H1 (cell line): Measurements from ENCODE around the gene DTWD2. TPM values are rescaled to one million over a fixed set of nuclear protein-coding genes. Genes with fewer than 3 reads are reported as not detected.

Source experiments
- CTCF ChIA-PET: fragments of 300-600 bp; sonication (Branson Sonifier 250); formaldehyde crosslinking; loops from one replicate; lab custom pipeline; 2021; ENCODE audit not compliant: partially characterized antibody; lab: Charles Lee
- POLR2A ChIA-PET: fragments of 300-600 bp; sonication (Branson Sonifier 250); formaldehyde crosslinking; loops from one replicate; lab custom pipeline; 2021; ENCODE audit warnings: inconsistent platforms; ENCODE audit not compliant: partially characterized antibody; lab: Charles Lee
- DNase-seq, 2 experiments: peaks; one replicate each; pipeline versions ENCODE4 v3.0.0 to v3.0.0-alpha.2; 2010 to 2022; ENCODE audit warnings: low spot score in 2 of 2, low read depth in 1 of 2, mixed read lengths in 1 of 2
- FAIRE-seq: peaks from 2 replicates; lab custom pipeline; 2011; peaks lifted over from hg19 to GRCh38; lab: Jason Lieb, UNC
- H2AFZ ChIP-seq: 2 replicates; pipeline ENCODE4 v1.8.1; 2012; ENCODE audit warnings: low read length, inconsistent platforms
- H2AK5ac ChIP-seq: 2 replicates; pipeline ENCODE4 v1.6.1; 2013; ENCODE audit warnings: low read depth, low read length
- H2BK120ac ChIP-seq: replicated peaks from 2 replicates; pipeline ENCODE3; 2013; ENCODE audit warnings: low read depth, low read length, inconsistent platforms
- H2BK12ac ChIP-seq: 2 replicates; pipeline ENCODE4 v1.6.1; 2013; ENCODE audit warnings: low read depth, low read length
- H2BK15ac ChIP-seq: 2 replicates; pipeline ENCODE4 v1.6.1; 2013; ENCODE audit warnings: low read length
- H2BK20ac ChIP-seq: 2 replicates; pipeline ENCODE4 v1.6.1; 2013; ENCODE audit warnings: low read length
- H2BK5ac ChIP-seq: 2 replicates; pipeline ENCODE4 v1.6.1; 2013; ENCODE audit warnings: low read depth, low read length
- H3K14ac ChIP-seq: 2 replicates; pipeline ENCODE4 v1.6.1; 2013; ENCODE audit warnings: inconsistent platforms; ENCODE audit not compliant: insufficient read length
- H3K18ac ChIP-seq: 2 replicates; pipeline ENCODE4 v1.6.1; 2013; ENCODE audit warnings: low read length; ENCODE audit errors: extremely low read depth
- H3K23ac ChIP-seq: 2 replicates; pipeline ENCODE4 v1.6.1; 2013; ENCODE audit warnings: inconsistent platforms; ENCODE audit not compliant: insufficient read length
- H3K23me2 ChIP-seq: 2 replicates; pipeline ENCODE4 v1.6.1; 2013; ENCODE audit warnings: low read depth, low read length
- H3K27ac ChIP-seq: 2 replicates; pipeline ENCODE4 v1.6.1; 2011; ENCODE audit warnings: low read depth, low read length, inconsistent platforms
- H3K27me3 ChIP-seq, 4 experiments: replicated peaks in 1 of 4; 1 replicate in 1 of 4; 2 replicates in 3 of 4; pipeline versions ENCODE4 v1.6.1 to v1.8.1; 2011 to 2013; ENCODE audit warnings: low read length in 3 of 4, mild to moderate bottlenecking in 3 of 4, inconsistent platforms in 2 of 4, mixed read lengths in 2 of 4, moderate library complexity in 1 of 4; ENCODE audit not compliant: control insufficient read depth in 3 of 4, insufficient read depth in 3 of 4; ENCODE audit errors: extremely low read depth in 1 of 4
- H3K36me3 ChIP-seq, 4 experiments: 2 replicates each; pipeline versions ENCODE4 v1.6.1 to v1.8.1; 2011 to 2013; ENCODE audit warnings: mild to moderate bottlenecking in 4 of 4, low read length in 3 of 4, moderate library complexity in 2 of 4, control low read depth in 1 of 4, inconsistent platforms in 1 of 4; ENCODE audit not compliant: insufficient read depth in 4 of 4, control insufficient read depth in 2 of 4
- H3K4ac ChIP-seq: replicated peaks from 2 replicates; pipeline ENCODE3; 2013; ENCODE audit warnings: low read length, low read depth, mixed read lengths, inconsistent platforms; ENCODE audit not compliant: insufficient read length
- H3K4me1 ChIP-seq, 4 experiments: replicated peaks in 1 of 4; 1 replicate in 1 of 4; 2 replicates in 3 of 4; pipeline versions ENCODE4 v1.6.1 to v1.8.1; 2011 to 2013; ENCODE audit warnings: low read length in 3 of 4, inconsistent platforms in 2 of 4, mixed read lengths in 1 of 4; ENCODE audit not compliant: insufficient read depth in 4 of 4, control insufficient read depth in 3 of 4
- H3K4me2 ChIP-seq, 2 experiments: 2 replicates each; pipeline versions ENCODE4 v1.6.1 to v1.8.1; 2011 to 2013; ENCODE audit warnings: low read depth in 2 of 2, low read length in 2 of 2, control low read depth in 1 of 2, inconsistent platforms in 1 of 2, mild to moderate bottlenecking in 1 of 2; ENCODE audit not compliant: insufficient read depth in 1 of 2
- H3K4me3 ChIP-seq, 4 experiments: fragments of 200-600, 300-600 bp in 1 of 4; sonication (generic), shearing (Covaris generic), sonication (Bioruptor Twin) in 1 of 4; 2 replicates each; pipeline versions ENCODE4 v1.5.1 to v1.8.1; 2011 to 2016; ENCODE audit warnings: low read length in 4 of 4, low read depth in 3 of 4, control low read depth in 2 of 4, inconsistent platforms in 2 of 4, mild to moderate bottlenecking in 2 of 4, mixed read lengths in 1 of 4, moderate library complexity in 1 of 4; ENCODE audit not compliant: insufficient read depth in 2 of 4; ENCODE audit errors: extremely low read depth in 1 of 4
- H3K56ac ChIP-seq: replicated peaks from 2 replicates; pipeline ENCODE3; 2013; ENCODE audit warnings: low read depth, mild to moderate bottlenecking, mixed read lengths, low read length, inconsistent platforms; ENCODE audit not compliant: insufficient read length
- H3K79me1 ChIP-seq: 2 replicates; pipeline ENCODE4 v1.6.1; 2013; ENCODE audit warnings: low read depth, low read length, control low read depth
- H3K79me2 ChIP-seq, 2 experiments: 2 replicates each; pipeline versions ENCODE4 v1.6.1 to v1.8.1; 2012 to 2013; ENCODE audit warnings: low read length in 2 of 2, mild to moderate bottlenecking in 2 of 2, inconsistent platforms in 1 of 2; ENCODE audit not compliant: insufficient read depth in 2 of 2, control insufficient read depth in 1 of 2
- H3K9ac ChIP-seq, 4 experiments: replicated peaks in 1 of 4; 1 replicate in 1 of 4; 2 replicates in 3 of 4; pipeline versions ENCODE4 v1.6.1 to v1.8.1; 2011 to 2013; ENCODE audit warnings: low read depth in 3 of 4, low read length in 3 of 4, control low read depth in 2 of 4, mild to moderate bottlenecking in 2 of 4, moderate library complexity in 2 of 4, inconsistent platforms in 1 of 4; ENCODE audit errors: extremely low read depth in 1 of 4
- H3K9me3 ChIP-seq, 2 experiments: 2 replicates each; pipeline versions ENCODE4 v1.6.1 to v1.8.1; 2012 to 2013; ENCODE audit warnings: mild to moderate bottlenecking in 2 of 2, moderate library complexity in 2 of 2, control low read depth in 1 of 2, inconsistent platforms in 1 of 2, low read depth in 1 of 2, low read length in 1 of 2, mixed read lengths in 1 of 2; ENCODE audit not compliant: insufficient read depth in 2 of 2
- H4K20me1 ChIP-seq, 2 experiments: replicated peaks in 1 of 2; 2 replicates each; pipeline versions ENCODE3 to v1.8.1; 2011 to 2013; ENCODE audit warnings: inconsistent platforms in 2 of 2, low read length in 2 of 2, mild to moderate bottlenecking in 1 of 2; ENCODE audit not compliant: insufficient read depth in 2 of 2, control insufficient read depth in 1 of 2
- H4K5ac ChIP-seq: 2 replicates; pipeline ENCODE4 v1.6.1; 2013; ENCODE audit warnings: low read length, low read depth, mixed read lengths, inconsistent platforms; ENCODE audit not compliant: insufficient read length
- H4K8ac ChIP-seq: 2 replicates; pipeline ENCODE4 v1.8.0; 2013; ENCODE audit warnings: mild to moderate bottlenecking, moderate library complexity, low read length, inconsistent platforms; ENCODE audit not compliant: insufficient read depth; ENCODE audit errors: extremely low read depth
- H4K91ac ChIP-seq: replicated peaks from 2 replicates; pipeline ENCODE3; 2013; ENCODE audit warnings: low read length, mixed read lengths, inconsistent platforms; ENCODE audit not compliant: insufficient read length
- GTF2F1 ChIP-seq: IDR thresholded peaks from 2 replicates; pipeline ENCODE4 v1.6.1; 2012; ENCODE audit warnings: low read depth, low read length, improper control_type of control experiment, borderline replicate concordance
- SIRT6 ChIP-seq: IDR thresholded peaks from one replicate; pipeline ENCODE4 v1.7.1; 2012; ENCODE audit warnings: low read length, inconsistent platforms
- WGBS, 2 experiments: shearing (Covaris generic) in 1 of 2; methylation state at CpG; one replicate each; pipeline versions ENCODE4 v1.1.6 to v1.1.7; 2013 to 2015; ENCODE audit warnings: low lambda C conversion rate in 2 of 2, mixed read lengths in 2 of 2, inconsistent platforms in 1 of 2, low coverage in 1 of 2, missing lambda C conversion rate in 1 of 2; ENCODE audit not compliant: insufficient replicate concordance in 2 of 2, insufficient coverage in 1 of 2, insufficient read length in 1 of 2; ENCODE audit errors: extremely low coverage in 1 of 2, missing lambda C conversion rate in 1 of 2; 5-methylcytosine and 5-hydroxymethylcytosine counted together
- polyA plus RNA-seq, 7 experiments: library from polyadenylated mRNA; depleted of rRNA in 3 of 7; stranded (reverse) in 5 of 7; unstranded in 2 of 7; fragments of >200 nt in 5 of 7; fragments of 200-250 nt in 2 of 7; gene quantifications; 1 replicate in 5 of 7; 2 replicates in 1 of 7; 4 replicates in 1 of 7; pipeline versions ENCODE4 v1.2.1 to v1.2.3, GENCODE V29; 2011 to 2013; ENCODE audit warnings: missing spikeins in 2 of 7, mixed read lengths in 2 of 7
- total RNA-seq: library from RNA; stranded (reverse); fragmentation: NEBNext Ultra II Directional; extraction: Animal tissue kit (Norgen Biotek cat#: 25700); gene quantifications from 2 replicates; pipeline ENCODE4 v1.2.1, GENCODE V29; 2021

The DTWD2 gene
- total and polyA plus RNA-seq, 2 of the 8 experiments (the other 6 are each of a cell fraction or from before 2014, with no cell fraction given) = 4.3 to 17.1 TPM

DNA sequence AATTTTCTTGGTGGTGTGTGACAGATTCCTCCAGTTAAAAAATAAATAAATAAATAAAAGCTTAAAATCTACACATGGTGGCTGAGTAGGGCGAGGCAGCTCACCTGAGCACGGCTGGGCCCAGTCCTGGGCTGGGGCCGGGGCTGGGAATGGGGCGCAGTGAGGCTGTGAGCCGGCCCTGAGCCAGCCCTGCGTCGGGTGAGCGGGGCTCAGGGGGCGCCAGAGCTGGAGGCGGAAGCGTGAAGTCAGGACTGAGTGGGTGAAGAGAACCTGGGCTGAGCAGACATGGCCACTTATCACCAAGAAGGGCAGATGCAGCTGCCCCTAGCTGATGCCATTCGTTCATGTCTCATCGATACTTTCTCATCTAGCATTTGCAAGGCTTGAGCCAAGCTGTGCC, 22.8 kb upstream of the DTWD2 start:
- H2BK20ac ChIP-seq = no peak overlapping the region
- H3K27me3 ChIP-seq = peaks cover 0 to 1% (median 0%) of the 10 kb centered on the region in 4 experiments; a peak in 1 of 7 replicates
- H4K91ac ChIP-seq = no peak overlapping the region
- no peak overlapping the region for H2AK5ac ChIP-seq
- H3K4ac ChIP-seq = no peak overlapping the region
- H2BK5ac ChIP-seq = no peak overlapping the region
- TF ChIP-seq SIRT6 = no peak
- no peak for TF ChIP-seq GTF2F1
- no peaks in the 10 kb centered on the region for H3K79me1 ChIP-seq
- no peaks in the 10 kb centered on the region for H3K4me1 ChIP-seq
- no peak overlapping the region for H3K4me3 ChIP-seq
- H4K5ac ChIP-seq = no peak overlapping the region
- H2BK15ac ChIP-seq = no peak overlapping the region; the same call in 1 of the 2 replicates
- H4K8ac ChIP-seq = no peak overlapping the region
- DNase-seq (no peak), FAIRE-seq (no peak)
- ChIA-PET POLR2A (no interaction called here), CTCF (interaction anchor here (0.8 to 2.8 kb wide), 7 partner anchors 11 to 424 kb away, joined by 3 to 11 read pairs (median 5); partner anchors contain the start of gene DTWD2)
- no peaks in the 10 kb centered on the region for H3K23me2 ChIP-seq
- H3K23ac ChIP-seq = no peak overlapping the region
- no peak overlapping the region for H3K4me2 ChIP-seq
- no peak overlapping the region for H2BK120ac ChIP-seq
- H4K20me1 ChIP-seq = no peaks in the 10 kb centered on the region
- H3K9ac ChIP-seq = no peak overlapping the region
- WGBS, 2 experiments = 88% methylated on average over 13 of the region's 13 CpGs; no CpG with 5 or more reads in 1 of the 2 experiments
- no peak overlapping the region for H3K14ac ChIP-seq
- no peaks in the 10 kb centered on the region for H3K79me2 ChIP-seq
- H3K9me3 ChIP-seq = no peaks in the 10 kb centered on the region
- no peak overlapping the region for H3K18ac ChIP-seq
- H3K56ac ChIP-seq = no peak overlapping the region
- no peak overlapping the region for H3K27ac ChIP-seq
- no peaks in the 10 kb centered on the region for H3K36me3 ChIP-seq
- H2AFZ ChIP-seq = 0 out of 2 replicates have a peak overlapping the region, but pooled peaks have one; percentile 91
- H2BK12ac ChIP-seq = peak overlapping the region; percentile 60; the same call in 1 of the 2 replicates
